Nephron progenitor cell (in vitro differentiated cells): Measurements from ENCODE around the gene TMEM165.

Experiments used
- DNase-seq: peaks from one replicate; pipeline ENCODE4 v3.0.0; 2021
- H3K27ac Mint-ChIP-seq: 2 replicates; pipeline ENCODE4 v1.8.0; 2021; ENCODE audit warnings: mild to moderate bottlenecking, moderate library complexity, mixed read lengths
- H3K27me3 Mint-ChIP-seq: 2 replicates; pipeline ENCODE4 v1.8.0; 2021; ENCODE audit warnings: mild to moderate bottlenecking, low read depth, mixed read lengths; ENCODE audit not compliant: poor library complexity
- H3K36me3 Mint-ChIP-seq: 2 replicates; pipeline ENCODE4 v1.8.0; 2021; ENCODE audit warnings: low read depth, mixed read lengths
- H3K4me1 Mint-ChIP-seq: 2 replicates; pipeline ENCODE4 v1.8.0; 2021; ENCODE audit warnings: mixed read lengths
- H3K4me3 Mint-ChIP-seq: 2 replicates; pipeline ENCODE4 v1.8.0; 2021; ENCODE audit warnings: mild to moderate bottlenecking, moderate library complexity, mixed read lengths
- H3K9me3 Mint-ChIP-seq: 2 replicates; pipeline ENCODE4 v1.8.0; 2021; ENCODE audit warnings: mild to moderate bottlenecking, moderate library complexity, mixed read lengths
- TF ChIP-seq, protein P1 (sequence below): fragments of 200-600 bp; sonication (generic); IDR thresholded peaks from 2 replicates; pipeline ENCODE4 v1.5.0; 2021; ENCODE audit warnings: antibody characterized with exemption

TMEM165 gene

DNA sequence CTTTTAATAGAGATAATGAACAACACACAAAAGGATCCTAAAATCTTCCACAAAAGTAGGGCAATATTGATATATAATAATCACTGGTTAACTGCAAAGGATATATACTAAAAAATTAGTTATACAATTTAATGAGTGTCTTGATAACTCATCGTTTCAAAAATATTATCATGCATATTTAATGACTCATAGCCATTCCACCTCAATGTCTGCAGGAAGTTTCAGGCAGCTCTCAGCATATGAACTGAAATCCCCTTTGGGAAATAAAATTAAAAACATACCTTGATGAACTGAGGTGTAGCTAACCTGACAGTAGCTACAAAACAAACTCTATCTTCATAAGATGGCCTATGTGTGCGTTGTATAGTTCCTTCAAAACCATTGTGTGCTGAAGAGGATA, 62.9 kb downstream of the TMEM165 start:
- Mint-ChIP-seq H3K36me3 (peaks cover 35% of the 10 kb centered on the region), H3K4me1 (no peaks in the 10 kb centered on the region), H3K27me3 (no peaks in the 10 kb centered on the region), H3K27ac (no peak overlapping the region), H3K9me3 (no peaks in the 10 kb centered on the region), H3K4me3 (no peak overlapping the region)
- TF ChIP-seq, protein P1, sequence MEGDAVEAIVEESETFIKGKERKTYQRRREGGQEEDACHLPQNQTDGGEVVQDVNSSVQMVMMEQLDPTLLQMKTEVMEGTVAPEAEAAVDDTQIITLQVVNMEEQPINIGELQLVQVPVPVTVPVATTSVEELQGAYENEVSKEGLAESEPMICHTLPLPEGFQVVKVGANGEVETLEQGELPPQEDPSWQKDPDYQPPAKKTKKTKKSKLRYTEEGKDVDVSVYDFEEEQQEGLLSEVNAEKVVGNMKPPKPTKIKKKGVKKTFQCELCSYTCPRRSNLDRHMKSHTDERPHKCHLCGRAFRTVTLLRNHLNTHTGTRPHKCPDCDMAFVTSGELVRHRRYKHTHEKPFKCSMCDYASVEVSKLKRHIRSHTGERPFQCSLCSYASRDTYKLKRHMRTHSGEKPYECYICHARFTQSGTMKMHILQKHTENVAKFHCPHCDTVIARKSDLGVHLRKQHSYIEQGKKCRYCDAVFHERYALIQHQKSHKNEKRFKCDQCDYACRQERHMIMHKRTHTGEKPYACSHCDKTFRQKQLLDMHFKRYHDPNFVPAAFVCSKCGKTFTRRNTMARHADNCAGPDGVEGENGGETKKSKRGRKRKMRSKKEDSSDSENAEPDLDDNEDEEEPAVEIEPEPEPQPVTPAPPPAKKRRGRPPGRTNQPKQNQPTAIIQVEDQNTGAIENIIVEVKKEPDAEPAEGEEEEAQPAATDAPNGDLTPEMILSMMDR: no peak
- DNase-seq: no peak

DNA sequence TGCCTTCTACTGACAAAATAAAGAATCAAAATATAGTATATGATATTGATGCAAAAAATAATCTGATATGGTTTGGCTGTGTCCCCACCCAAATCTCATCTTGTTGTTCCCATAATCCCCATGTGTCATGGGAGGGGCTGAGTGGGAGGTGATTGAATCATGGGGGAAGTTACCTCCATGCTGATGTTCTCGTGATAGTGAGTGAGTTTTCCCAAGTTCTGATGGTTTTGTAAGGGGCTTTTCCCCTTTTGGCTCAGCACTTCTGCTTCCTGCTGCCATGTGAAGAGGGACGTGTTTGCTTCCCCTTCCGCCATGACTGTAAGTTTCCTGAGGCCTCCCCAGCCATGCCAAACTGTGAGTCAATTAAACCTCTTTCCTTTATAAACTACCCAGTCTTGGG, 70.2 kb downstream of the TMEM165 start:
- H3K27ac Mint-ChIP-seq: no peak overlapping the region
- H3K36me3 Mint-ChIP-seq: peaks cover 49% of the 10 kb centered on the region
- TF ChIP-seq, protein P1: no peak
- no peak for DNase-seq
- H3K27me3 Mint-ChIP-seq: no peaks in the 10 kb centered on the region
- no peak overlapping the region for H3K4me3 Mint-ChIP-seq
- no peaks in the 10 kb centered on the region for H3K9me3 Mint-ChIP-seq
- no peaks in the 10 kb centered on the region for H3K4me1 Mint-ChIP-seq

DNA sequence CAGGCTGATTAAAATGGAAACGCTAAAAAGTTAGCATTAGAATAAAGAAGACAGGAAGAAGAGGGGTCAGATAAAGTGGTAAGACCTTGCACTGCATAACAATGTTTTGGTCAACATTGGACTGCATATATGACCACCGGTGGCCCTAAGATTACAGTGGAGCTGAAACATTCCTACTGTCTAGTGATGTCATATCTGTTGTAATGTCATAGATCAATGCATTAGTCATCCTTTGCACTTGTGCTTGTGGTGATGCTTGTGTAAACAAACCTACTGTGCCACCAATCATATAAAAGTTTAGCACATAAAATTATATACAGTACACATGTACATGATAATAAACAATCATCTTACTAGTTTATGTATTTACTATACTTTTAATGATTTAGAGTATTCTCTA, 73.0 kb downstream of the TMEM165 start:
- Mint-ChIP-seq H3K27ac (no peak overlapping the region), H3K4me1 (no peaks in the 10 kb centered on the region), H3K36me3 (peaks cover 38% of the 10 kb centered on the region), H3K4me3 (no peak overlapping the region), H3K27me3 (no peaks in the 10 kb centered on the region), H3K9me3 (peaks cover 1% of the 10 kb centered on the region)
- TF ChIP-seq, protein P1: no peak
- no peak for DNase-seq

DNA sequence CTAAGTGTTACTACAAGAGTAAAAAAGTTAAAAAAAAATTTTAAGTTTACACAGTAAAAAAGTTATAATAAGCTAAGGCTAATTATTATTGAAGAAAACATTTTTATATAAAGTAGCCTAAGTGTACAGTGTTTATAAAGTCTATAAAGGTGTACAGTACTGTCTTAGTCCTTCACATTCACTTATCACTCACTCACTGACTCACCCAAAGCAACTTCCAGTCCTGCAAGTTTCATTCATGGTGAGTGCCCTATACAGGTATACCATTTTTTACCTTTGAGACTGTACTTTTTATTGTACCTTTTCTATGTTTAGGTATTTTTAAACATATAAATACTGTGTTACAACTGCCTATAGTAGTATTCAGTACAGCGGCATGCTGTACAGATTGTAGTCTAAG, 74.2 kb downstream of the TMEM165 start:
- no peaks in the 10 kb centered on the region for H3K4me1 Mint-ChIP-seq
- H3K4me3 Mint-ChIP-seq: no peak overlapping the region
- peaks cover 42% of the 10 kb centered on the region for H3K36me3 Mint-ChIP-seq
- peaks cover 14% of the 10 kb centered on the region for H3K9me3 Mint-ChIP-seq
- no peak for DNase-seq
- TF ChIP-seq, protein P1: no peak
- H3K27ac Mint-ChIP-seq: no peak overlapping the region
- no peaks in the 10 kb centered on the region for H3K27me3 Mint-ChIP-seq
